ENCODE results near the gene ZNF343.

Gene ZNF343

GRCh38 chr20:2463616-2464365 lies 44.9 kb downstream of the ZNF343 start:
- Histone ChIP-seq H3K9ac (ENCODE audit: low read depth, low read length, poor library complexity, severe bottlenecking) (no peak overlapping the region), H3K27me3 (ENCODE audit: insufficient read depth, low read length, poor library complexity, severe bottlenecking) (no peaks in the 10 kb centered on the region), H3K4me1 (ENCODE audit: insufficient read depth, low read length, poor library complexity, severe bottlenecking) (peaks cover 30% of the 10 kb centered on the region), H3K9me3 (ENCODE audit: insufficient read depth, low read depth, low read length) (no peaks in the 10 kb centered on the region), H2AFZ (ENCODE audit: low read length) (no peak overlapping the region), H4K20me1 (ENCODE audit: insufficient read depth, low read length, poor library complexity, severe bottlenecking) (peaks cover 75% of the 10 kb centered on the region), H3K79me2 (ENCODE audit: insufficient read depth, low read length) (peaks cover 65% of the 10 kb centered on the region), H3F3A (ENCODE audit: low read depth) (peaks cover 8% of the 10 kb centered on the region; the same call in 1 of the 2 replicates), H3K4me2 (ENCODE audit: low read depth, low read length, poor library complexity, severe bottlenecking) (no peak overlapping the region), H3K36me3 (ENCODE audit: insufficient read depth, low read length) (peaks cover 86% of the 10 kb centered on the region), H3K9me2 (replicated peaks; ENCODE audit: low read depth, low read length) (no peaks in the 10 kb centered on the region), H3K4me3 (ENCODE audit: low read length, poor library complexity, severe bottlenecking) (no peak overlapping the region)
- TF ChIP-seq CTCF (conservative IDR thresholded peaks at IDR 0.05; ENCODE audit: low read length) (no peak), EZH2phosphoT487 (IDR thresholded peaks at IDR 0.05; ENCODE audit: borderline replicate concordance) (no peak)

- TF ChIP-seq CTCF (conservative IDR thresholded peaks at IDR 0.05; ENCODE audit: low read length): no peak
- TF ChIP-seq EZH2phosphoT487 (IDR thresholded peaks at IDR 0.05; ENCODE audit: borderline replicate concordance): no peak
- Histone ChIP-seq H3K27me3 (ENCODE audit: insufficient read depth, low read length, poor library complexity, severe bottlenecking) (no peaks in the 10 kb centered on the region), H3K36me3 (ENCODE audit: insufficient read depth, low read length) (peaks cover 91% of the 10 kb centered on the region), H3K4me3 (ENCODE audit: low read length, poor library complexity, severe bottlenecking) (no peak overlapping the region), H3F3A (ENCODE audit: low read depth) (peaks cover 14% of the 10 kb centered on the region; the same call in 1 of the 2 replicates), H2AFZ (ENCODE audit: low read length) (no peak overlapping the region), H3K9me2 (replicated peaks; ENCODE audit: low read depth, low read length) (no peaks in the 10 kb centered on the region), H3K79me2 (ENCODE audit: insufficient read depth, low read length) (peaks cover 52% of the 10 kb centered on the region), H3K9me3 (ENCODE audit: insufficient read depth, low read depth, low read length) (no peaks in the 10 kb centered on the region), H3K9ac (ENCODE audit: low read depth, low read length, poor library complexity, severe bottlenecking) (no peak overlapping the region), H3K4me1 (ENCODE audit: insufficient read depth, low read length, poor library complexity, severe bottlenecking) (peaks cover 19% of the 10 kb centered on the region), H4K20me1 (ENCODE audit: insufficient read depth, low read length, poor library complexity, severe bottlenecking) (peaks cover 62% of the 10 kb centered on the region), H3K4me2 (ENCODE audit: low read depth, low read length, poor library complexity, severe bottlenecking) (no peak overlapping the region)
Observed at GRCh38 chr20:2462484-2462883, 46.2 kb downstream of the ZNF343 start.

GRCh38 chr20:2460752-2461424 lies 47.8 kb downstream of the ZNF343 start:
- no peaks in the 10 kb centered on the region for H3K27me3 ChIP-seq (ENCODE audit: insufficient read depth, low read length, poor library complexity, severe bottlenecking)
- no peak for TF ChIP-seq EZH2phosphoT487 (IDR thresholded peaks at IDR 0.05; ENCODE audit: borderline replicate concordance)
- no peak for TF ChIP-seq CTCF (conservative IDR thresholded peaks at IDR 0.05; ENCODE audit: low read length)
- no peaks in the 10 kb centered on the region for H3K9me3 ChIP-seq (ENCODE audit: insufficient read depth, low read depth, low read length)
- peaks cover 4% of the 10 kb centered on the region for H3K4me1 ChIP-seq (ENCODE audit: insufficient read depth, low read length, poor library complexity, severe bottlenecking)
- no peak overlapping the region for H2AFZ ChIP-seq (ENCODE audit: low read length)
- no peaks in the 10 kb centered on the region for H3K9me2 ChIP-seq (replicated peaks; ENCODE audit: low read depth, low read length)
- H3F3A ChIP-seq (ENCODE audit: low read depth): peaks cover 14% of the 10 kb centered on the region; the same call in 1 of the 2 replicates
- H3K4me3 ChIP-seq (ENCODE audit: low read length, poor library complexity, severe bottlenecking): no peak overlapping the region
- no peak overlapping the region for H3K4me2 ChIP-seq (ENCODE audit: low read depth, low read length, poor library complexity, severe bottlenecking)
- peaks cover 36% of the 10 kb centered on the region for H3K79me2 ChIP-seq (ENCODE audit: insufficient read depth, low read length)
- H4K20me1 ChIP-seq (ENCODE audit: insufficient read depth, low read length, poor library complexity, severe bottlenecking): peaks cover 46% of the 10 kb centered on the region
- H3K36me3 ChIP-seq (ENCODE audit: insufficient read depth, low read length): peaks cover 75% of the 10 kb centered on the region
- H3K9ac ChIP-seq (ENCODE audit: low read depth, low read length, poor library complexity, severe bottlenecking): no peak overlapping the region
